GM23248 (cell line): ENCODE results near the gene MAP2.

ENCODE experiments used
- EZH2 ChIP-seq: fragments of 200-600 bp; sonication (generic); IDR thresholded peaks from 2 replicates; pipeline ENCODE4 v1.6.1; 2018; ENCODE audit warnings: antibody characterized with exemption, mild to moderate bottlenecking; ENCODE audit not compliant: insufficient read depth, poor library complexity, severe bottlenecking
- EZH2phosphoT487 ChIP-seq: fragments of 200-600 bp; sonication (generic); IDR thresholded peaks from 2 replicates; pipeline ENCODE4 v1.6.1; 2018; ENCODE audit warnings: antibody characterized with exemption, moderate library complexity, mild to moderate bottlenecking, low read depth; ENCODE audit not compliant: insufficient read depth

DNA sequence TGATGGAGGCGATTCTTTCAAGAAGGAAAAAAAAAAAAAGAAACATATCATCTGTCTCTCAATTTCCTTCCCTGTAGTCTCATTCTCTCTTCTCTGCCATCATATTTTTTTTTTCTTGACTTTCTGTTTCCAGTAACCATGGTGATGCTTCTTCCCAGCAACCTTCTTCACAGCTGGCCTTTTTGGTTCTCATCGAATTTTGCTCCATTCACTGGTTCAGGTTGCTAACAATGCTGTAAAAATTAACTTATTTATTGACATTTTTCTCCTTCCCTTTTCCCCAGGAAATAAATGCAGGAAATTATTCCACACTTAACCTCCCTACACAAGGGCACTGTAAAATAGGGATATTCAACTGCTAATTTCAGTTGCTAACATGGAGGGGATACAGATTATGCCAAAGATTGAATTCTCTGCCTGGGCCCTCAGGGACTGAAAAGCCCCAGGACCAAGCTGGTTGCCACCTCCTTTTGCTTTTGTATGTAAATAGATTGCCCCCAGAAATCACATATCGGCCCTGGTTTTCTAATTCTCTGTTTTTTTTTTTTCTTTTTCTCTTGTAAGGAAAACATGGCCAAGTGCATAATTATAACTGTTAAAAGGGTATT, 154.7 kb downstream of the MAP2 start:
- TF ChIP-seq EZH2 (no peak), EZH2phosphoT487 (no peak)
